HG03457 (cell line): Measurements from ENCODE around the gene NCOA7.
"Not testable (repeated sequence)": the region's sequence is repeated elsewhere in the genome, so short reads cannot be mapped to it uniquely, and the experiment has no call there.

Experiments used
- ATAC-seq: cut with Tn5 transposase; IDR thresholded peaks from one replicate; pipeline ENCODE4 v1.9.1; 2021; ENCODE audit warnings: moderate number of reproducible peaks; ENCODE audit not compliant: unreplicated experiment

Gene NCOA7

GRCh38 chr6:125753218-125753936 lies 37.4 kb upstream of the NCOA7 start:
- ATAC-seq = no peak

GRCh38 chr6:125753937-125754259 lies 36.9 kb upstream of the NCOA7 start:
- ATAC-seq = no peak

- no peak for ATAC-seq
Measured at GRCh38 chr6:125754566-125754965, 36.2 kb upstream of the NCOA7 start.

- no peak for ATAC-seq
Measured at GRCh38 chr6:125759184-125759902, 31.4 kb upstream of the NCOA7 start.

- no peak for ATAC-seq
Measured at GRCh38 chr6:125759959-125760457, 30.8 kb upstream of the NCOA7 start.

GRCh38 chr6:125764121-125764671 lies 26.6 kb upstream of the NCOA7 start:
- no peak for ATAC-seq

- ATAC-seq = no peak
Measured at GRCh38 chr6:125765944-125766343, 24.8 kb upstream of the NCOA7 start.

- no peak for ATAC-seq
Measured at GRCh38 chr6:125766641-125767040, 24.1 kb upstream of the NCOA7 start.

- ATAC-seq = no peak
Measured at GRCh38 chr6:125769147-125769783, 21.5 kb upstream of the NCOA7 start.

GRCh38 chr6:125773387-125774341 lies 17.1 kb upstream of the NCOA7 start:
- no peak for ATAC-seq

GRCh38 chr6:125776107-125776826 lies 14.5 kb upstream of the NCOA7 start:
- not testable (repeated sequence) for ATAC-seq

- peak; percentile 80 for ATAC-seq
Measured at GRCh38 chr6:125779924-125780539, 10.7 kb upstream of the NCOA7 start.

GRCh38 chr6:125780540-125781313 lies 10.0 kb upstream of the NCOA7 start:
- peak; percentile 67 for ATAC-seq

GRCh38 chr6:125781314-125781868 lies 9.4 kb upstream of the NCOA7 start:
- ATAC-seq = peak; percentile 30

GRCh38 chr6:125784365-125784764 lies 6.4 kb upstream of the NCOA7 start:
- ATAC-seq = no peak

GRCh38 chr6:125787791-125788190 lies 3.0 kb upstream of the NCOA7 start:
- ATAC-seq = no peak

- no peak for ATAC-seq
Measured at GRCh38 chr6:125789167-125789566, 1.6 kb upstream of the NCOA7 start.
